GM23338 (cell line): ENCODE results near the gene CDH4. TPM values are rescaled to one million over a fixed set of nuclear protein-coding genes. Genes with fewer than 3 reads are reported as not detected.

Experiments
- ATAC-seq: fragments of 200-7000 bp; cut with Tn5 transposase; 3 replicates; pipeline ENCODE4 v1.9.1; 2020
- DNase-seq: peaks from one replicate; pipeline ENCODE4 v3.0.0-alpha.2; 2015; ENCODE audit warnings: low spot score
- H2AFZ ChIP-seq: fragments of 200-600 bp; sonication (generic); 2 replicates; pipeline ENCODE4 v1.8.0; 2016; ENCODE audit warnings: antibody characterized with exemption, mild to moderate bottlenecking, moderate library complexity
- H3F3A ChIP-seq: fragments of 200-600 bp; sonication (generic); replicated peaks from 2 replicates; pipeline ENCODE4 v1.8.0; 2017; ENCODE audit warnings: antibody characterized with exemption, mixed run types, low read depth
- H3K27ac ChIP-seq: fragments of 200-600 bp; sonication (generic); 2 replicates; pipeline ENCODE4 v1.6.1; 2016; ENCODE audit warnings: low read depth
- H3K27me3 ChIP-seq: fragments of 200-600 bp; sonication (generic); 2 replicates; pipeline ENCODE4 v1.8.0; 2016; ENCODE audit warnings: mild to moderate bottlenecking, mixed run types, moderate library complexity; ENCODE audit not compliant: insufficient read depth
- H3K36me3 ChIP-seq: fragments of 200-600 bp; sonication (generic); 2 replicates; pipeline ENCODE4 v1.8.0; 2016; ENCODE audit warnings: mild to moderate bottlenecking; ENCODE audit not compliant: insufficient read depth
- H3K4me1 ChIP-seq: fragments of 200-600 bp; sonication (generic); 2 replicates; pipeline ENCODE4 v1.8.0; 2016; ENCODE audit warnings: mild to moderate bottlenecking, moderate library complexity; ENCODE audit not compliant: insufficient read depth
- H3K4me2 ChIP-seq: fragments of 200-600 bp; sonication (generic); 2 replicates; pipeline ENCODE4 v1.7.1; 2017; ENCODE audit warnings: mixed run types
- H3K4me3 ChIP-seq: fragments of 200-600 bp; sonication (generic); 2 replicates; pipeline ENCODE4 v1.6.1; 2016; ENCODE audit warnings: mixed run types
- H3K79me2 ChIP-seq: fragments of 200-600 bp; sonication (generic); replicated peaks from 2 replicates; pipeline ENCODE4 v1.8.0; 2017; ENCODE audit warnings: mild to moderate bottlenecking; ENCODE audit not compliant: insufficient read depth
- H3K9me2 ChIP-seq: fragments of 200-600 bp; sonication (generic); 2 replicates; pipeline ENCODE4 v1.8.0; 2017; ENCODE audit not compliant: insufficient read depth
- H4K20me1 ChIP-seq: fragments of 200-600 bp; sonication (generic); replicated peaks from 2 replicates; pipeline ENCODE4 v1.8.0; 2017; ENCODE audit warnings: mild to moderate bottlenecking; ENCODE audit not compliant: insufficient read depth
- H3K27ac Mint-ChIP-seq: 2 replicates; pipeline ENCODE4 v1.8.0; 2020; ENCODE audit warnings: inconsistent platforms, mild to moderate bottlenecking, moderate library complexity, mixed read lengths
- H3K27me3 Mint-ChIP-seq: 3 replicates; pipeline ENCODE4 v1.8.0; 2022; ENCODE audit warnings: low read depth, mild to moderate bottlenecking, moderate library complexity, mixed read lengths, inconsistent platforms; ENCODE audit not compliant: insufficient read depth, poor library complexity
- H3K36me3 Mint-ChIP-seq: 3 replicates; pipeline ENCODE4 v1.8.0; 2021; ENCODE audit warnings: low read depth, mild to moderate bottlenecking, inconsistent platforms, moderate library complexity, mixed read lengths
- H3K4me1 Mint-ChIP-seq: 3 replicates; pipeline ENCODE4 v1.8.0; 2020; ENCODE audit warnings: mild to moderate bottlenecking, inconsistent platforms, mixed read lengths
- H3K4me3 Mint-ChIP-seq: 3 replicates; pipeline ENCODE4 v1.8.0; 2021; ENCODE audit warnings: moderate library complexity, mild to moderate bottlenecking, inconsistent platforms, mixed read lengths
- H3K9me3 Mint-ChIP-seq: 3 replicates; pipeline ENCODE4 v1.8.0; 2020; ENCODE audit warnings: moderate library complexity, mild to moderate bottlenecking, inconsistent platforms, mixed read lengths
- CREB1 ChIP-seq: fragments of 250-450 bp; sonication (Bioruptor Pico); IDR thresholded peaks from 2 replicates; pipeline ENCODE4 v1.5.0; 2020; ENCODE audit warnings: low read depth, mild to moderate bottlenecking, moderate library complexity
- CTCF ChIP-seq, 2 experiments: fragments of 200-600 bp in 1 of 2; sonication (generic) in 1 of 2; conservative IDR thresholded peaks; 2 replicates each; pipeline versions ENCODE4 v1.5.1 to v1.6.1; 2016 to 2017; ENCODE audit warnings: antibody characterized with exemption in 2 of 2, low read depth in 2 of 2, mild to moderate bottlenecking in 2 of 2, moderate library complexity in 1 of 2
- ETS1 ChIP-seq: IDR thresholded peaks from 2 replicates; pipeline ENCODE4 v1.6.1; 2016; ENCODE audit warnings: antibody characterized with exemption
- EZH2 ChIP-seq: fragments of 200-600 bp; sonication (generic); IDR thresholded peaks from one replicate; pipeline ENCODE4 v1.8.0; 2017; ENCODE audit warnings: antibody characterized with exemption, mild to moderate bottlenecking, low read depth; ENCODE audit not compliant: unreplicated experiment
- EZH2phosphoT487 ChIP-seq: fragments of 200-600 bp; sonication (generic); IDR thresholded peaks from one replicate; pipeline ENCODE4 v1.8.1; 2018; ENCODE audit warnings: antibody characterized with exemption; ENCODE audit not compliant: unreplicated experiment
- JUNB ChIP-seq: IDR thresholded peaks from one replicate; pipeline ENCODE4 v1.6.1; 2016; ENCODE audit warnings: antibody characterized with exemption; ENCODE audit not compliant: unreplicated experiment
- NANOG ChIP-seq: IDR thresholded peaks from 2 replicates; pipeline ENCODE4 v1.6.1; 2016; ENCODE audit warnings: antibody characterized with exemption, borderline replicate concordance
- POLR2AphosphoS5 ChIP-seq: IDR thresholded peaks from 2 replicates; pipeline ENCODE4 v1.6.1; 2016; ENCODE audit warnings: antibody characterized with exemption, low read depth
- REST ChIP-seq: IDR thresholded peaks from one replicate; pipeline ENCODE4 v1.6.1; 2018; ENCODE audit warnings: antibody characterized with exemption; ENCODE audit not compliant: unreplicated experiment
- STAT1 ChIP-seq: IDR thresholded peaks from one replicate; pipeline ENCODE4 v1.6.1; 2016; ENCODE audit warnings: antibody characterized with exemption; ENCODE audit not compliant: unreplicated experiment
- ZNF114 ChIP-seq: fragments of 250-450 bp; sonication (Bioruptor Pico); IDR thresholded peaks from 2 replicates; pipeline ENCODE4 v1.5.0; 2020; ENCODE audit warnings: mild to moderate bottlenecking, moderate library complexity
- ZNF331 ChIP-seq: fragments of 250-450 bp; sonication (Bioruptor Pico); IDR thresholded peaks from 2 replicates; pipeline ENCODE4 v1.5.0; 2020; ENCODE audit warnings: low read depth, mild to moderate bottlenecking, moderate library complexity
- polyA plus RNA-seq: library from polyadenylated mRNA; unstranded; fragments of >200 nt; fragmentation: Nextera tagmentation; extraction: Ambion mirVana; gene quantifications from 2 replicates; pipeline ENCODE4 v1.2.1, GENCODE V29; 2016
- total RNA-seq: library from RNA; depleted of rRNA; stranded (reverse); fragments of >200 nt; shearing (Covaris generic); gene quantifications from 2 replicates; pipeline ENCODE4 v1.2.3, GENCODE V29; 2014

CDH4 gene
- total and polyA plus RNA-seq, 2 experiments from 2014 or later, result 1.2 to 4.2 TPM

- no peak for TF ChIP-seq REST
- TF ChIP-seq NANOG, result no peak
- no peak for TF ChIP-seq POLR2AphosphoS5
- TF ChIP-seq EZH2, result no peak
- TF ChIP-seq JUNB, result no peak
- no peak for TF ChIP-seq CTCF (conservative IDR thresholded peaks at IDR 0.05; ENCODE audit: low read depth in 2 of 2)
- TF ChIP-seq ZNF331 (CRISPR knock-in tag), result no peak
- no peak for TF ChIP-seq EZH2phosphoT487
- no peak for TF ChIP-seq CREB1 (CRISPR knock-in tag)
- TF ChIP-seq STAT1, result no peak
- TF ChIP-seq ZNF114 (CRISPR knock-in tag), result no peak
These were observed 625.9 kb downstream of the CDH4 start (continued) for GRCh38 chr20:61877776-61878477.

- Histone ChIP-seq H3K4me1 (no peaks in the 10 kb centered on the region), H3F3A (no peaks in the 10 kb centered on the region), H3K27ac (no peak overlapping the region), H3K4me2 (no peak overlapping the region), H3K9me2 (no peaks in the 10 kb centered on the region), H3K4me3 (no peak overlapping the region), H4K20me1 (no peaks in the 10 kb centered on the region), H3K79me2 (no peaks in the 10 kb centered on the region), H2AFZ (no peak overlapping the region), H3K27me3 (no peaks in the 10 kb centered on the region), H3K36me3 (no peaks in the 10 kb centered on the region)
- TF ChIP-seq CTCF (conservative IDR thresholded peaks at IDR 0.05; ENCODE audit: low read depth in 2 of 2) (no peak), ZNF114 (CRISPR knock-in tag) (no peak), REST (no peak), ETS1 (no peak), CREB1 (CRISPR knock-in tag) (no peak), JUNB (no peak), NANOG (no peak), ZNF331 (CRISPR knock-in tag) (no peak)
- DNase-seq, result no peak
- Mint-ChIP-seq H3K4me3 (no peak overlapping the region), H3K9me3 (no peaks in the 10 kb centered on the region), H3K27ac (no peak overlapping the region), H3K27me3 (peaks cover 6% of the 10 kb centered on the region), H3K36me3 (no peaks in the 10 kb centered on the region), H3K4me1 (no peaks in the 10 kb centered on the region)
- no peak for ATAC-seq
These were observed 626.6 kb downstream of the CDH4 start for GRCh38 chr20:61878478-61879302.
